DND-41 (cell line): ENCODE results near the gene NRXN3.

Experiments
- ATAC-seq: fragments of 200-7000 bp; cut with Tn5 transposase; 3 replicates; pipeline ENCODE4 v1.9.1; 2021; ENCODE audit warnings: low read depth; ENCODE audit not compliant: insufficient read depth
- DNase-seq: peaks from one replicate; pipeline ENCODE4 v3.0.0-alpha.2; 2020
- H2AFZ ChIP-seq: 2 replicates; pipeline ENCODE4 v1.6.0; 2012; ENCODE audit warnings: low read depth, low read length
- H3K27ac ChIP-seq: 2 replicates; pipeline ENCODE4 v1.5.1; 2012; ENCODE audit warnings: low read length, inconsistent platforms
- H3K27me3 ChIP-seq: fragments of 200-600 bp; sonication (generic); 2 replicates; pipeline ENCODE4 v1.6.0; 2012; ENCODE audit warnings: low read length, mild to moderate bottlenecking, inconsistent platforms; ENCODE audit not compliant: insufficient read depth, poor library complexity
- H3K36me3 ChIP-seq: 2 replicates; pipeline ENCODE4 v1.5.1; 2012; ENCODE audit warnings: low read length, inconsistent platforms; ENCODE audit not compliant: insufficient read depth
- H3K4me1 ChIP-seq: 2 replicates; pipeline ENCODE4 v1.5.1; 2012; ENCODE audit warnings: mild to moderate bottlenecking, low read length; ENCODE audit not compliant: insufficient read depth
- H3K4me2 ChIP-seq: 2 replicates; pipeline ENCODE4 v1.6.0; 2012; ENCODE audit warnings: mild to moderate bottlenecking, moderate library complexity, low read length, inconsistent platforms; ENCODE audit not compliant: insufficient read depth
- H3K4me3 ChIP-seq, 2 experiments: fragments of 200-600 bp in 1 of 2; shearing (Covaris generic) in 1 of 2; 2 replicates each; pipeline ENCODE4 v1.5.1; 2012 to 2016; ENCODE audit warnings: inconsistent platforms in 2 of 2, low read length in 2 of 2, mild to moderate bottlenecking in 2 of 2, low read depth in 1 of 2, moderate library complexity in 1 of 2
- H3K79me2 ChIP-seq: 2 replicates; pipeline ENCODE4 v1.6.0; 2012; ENCODE audit warnings: low read length, inconsistent platforms; ENCODE audit not compliant: insufficient read depth
- H3K9ac ChIP-seq: 2 replicates; pipeline ENCODE4 v1.6.0; 2012; ENCODE audit warnings: low read depth, mild to moderate bottlenecking, inconsistent platforms, low read length, moderate library complexity
- H3K9me3 ChIP-seq: 2 replicates; pipeline ENCODE4 v1.5.1; 2012; ENCODE audit warnings: low read length, moderate library complexity, mild to moderate bottlenecking, inconsistent platforms; ENCODE audit not compliant: insufficient read depth, severe bottlenecking
- H4K20me1 ChIP-seq: 2 replicates; pipeline ENCODE4 v1.6.0; 2012; ENCODE audit warnings: low read length; ENCODE audit not compliant: insufficient read depth
- CTCF ChIP-seq: IDR thresholded peaks from 2 replicates; pipeline ENCODE4 v1.5.1; 2012; ENCODE audit warnings: borderline replicate concordance, low read length, moderate library complexity, mild to moderate bottlenecking; ENCODE audit not compliant: poor library complexity, severe bottlenecking; ENCODE audit errors: extremely low read depth
- EZH2 ChIP-seq: IDR thresholded peaks from 3 replicates; pipeline ENCODE4 v1.6.1; 2012; ENCODE audit warnings: borderline replicate concordance, low read depth, mild to moderate bottlenecking, moderate library complexity, low read length, inconsistent platforms; ENCODE audit not compliant: severe bottlenecking

Gene NRXN3

GRCh38 chr14:78852040-78852439, 681.9 kb downstream of the NRXN3 start:
- ATAC-seq: no peak
- no peaks in the 10 kb centered on the region for H3K9me3 ChIP-seq

GRCh38 chr14:78857974-78858373, 687.8 kb downstream of the NRXN3 start:
- H3K4me3 ChIP-seq: no peak overlapping the region
- no peaks in the 10 kb centered on the region for H3K4me1 ChIP-seq
- H4K20me1 ChIP-seq: no peaks in the 10 kb centered on the region
- no peaks in the 10 kb centered on the region for H3K27me3 ChIP-seq
- no peak for ATAC-seq
- no peak overlapping the region for H3K9ac ChIP-seq
- DNase-seq: no peak
- H2AFZ ChIP-seq: no peak overlapping the region
- no peaks in the 10 kb centered on the region for H3K79me2 ChIP-seq
- no peak overlapping the region for H3K27ac ChIP-seq
- no peak for TF ChIP-seq CTCF
- no peak for TF ChIP-seq EZH2
- no peaks in the 10 kb centered on the region for H3K36me3 ChIP-seq
- H3K4me2 ChIP-seq: no peak overlapping the region
- no peaks in the 10 kb centered on the region for H3K9me3 ChIP-seq

More at GRCh38 chr14:78852040-78852439, 681.9 kb downstream of the NRXN3 start:
- no peaks in the 10 kb centered on the region for H3K27me3 ChIP-seq
- H3K79me2 ChIP-seq: no peaks in the 10 kb centered on the region
- no peaks in the 10 kb centered on the region for H4K20me1 ChIP-seq
- no peaks in the 10 kb centered on the region for H3K4me1 ChIP-seq
- H3K9ac ChIP-seq: no peak overlapping the region
- H3K4me3 ChIP-seq: no peak overlapping the region
- no peak overlapping the region for H2AFZ ChIP-seq
- TF ChIP-seq CTCF: no peak
- TF ChIP-seq EZH2: no peak
- no peak overlapping the region for H3K4me2 ChIP-seq
- DNase-seq: no peak
- H3K27ac ChIP-seq: no peak overlapping the region
- H3K36me3 ChIP-seq: no peaks in the 10 kb centered on the region

- no peaks in the 10 kb centered on the region for H3K79me2 ChIP-seq
Measured at GRCh38 chr14:78863143-78863542, 693.0 kb downstream of the NRXN3 start.

More at GRCh38 chr14:78863143-78863542, 693.0 kb downstream of the NRXN3 start:
- H3K4me1 ChIP-seq: no peaks in the 10 kb centered on the region
- no peak overlapping the region for H2AFZ ChIP-seq
- TF ChIP-seq EZH2: no peak
- TF ChIP-seq CTCF: no peak
- DNase-seq: peak; percentile 68
- H3K27ac ChIP-seq: no peak overlapping the region
- H3K9me3 ChIP-seq: no peaks in the 10 kb centered on the region
- no peak overlapping the region for H3K9ac ChIP-seq
- H3K27me3 ChIP-seq: no peaks in the 10 kb centered on the region
- no peaks in the 10 kb centered on the region for H4K20me1 ChIP-seq
- no peak overlapping the region for H3K4me3 ChIP-seq
- no peaks in the 10 kb centered on the region for H3K36me3 ChIP-seq
- peak; percentile 85 for ATAC-seq
- no peak overlapping the region for H3K4me2 ChIP-seq
